Endodermal cell (in vitro differentiated cells): Measurements from ENCODE around the gene CCL22. TPM values are rescaled to one million over a fixed set of nuclear protein-coding genes. Genes with fewer than 3 reads are reported as not detected.

Experiments
- DNase-seq: peaks from one replicate; pipeline ENCODE4 v3.0.0-alpha.2; 2017
- H3K27ac ChIP-seq: 2 replicates; pipeline ENCODE4 v1.5.1; 2013; ENCODE audit warnings: mild to moderate bottlenecking, low read depth, low read length, moderate library complexity
- H3K27me3 ChIP-seq: 2 replicates; pipeline ENCODE4 v1.6.1; 2013; ENCODE audit warnings: mild to moderate bottlenecking, low read length, moderate library complexity; ENCODE audit not compliant: insufficient read depth, control insufficient read depth, poor library complexity, severe bottlenecking
- H3K36me3 ChIP-seq: 2 replicates; pipeline ENCODE4 v1.7.0; 2013; ENCODE audit warnings: mild to moderate bottlenecking, low read length, moderate library complexity; ENCODE audit not compliant: control insufficient read depth, insufficient read depth
- H3K4me1 ChIP-seq: one replicate; pipeline ENCODE4 v1.7.0; 2013; ENCODE audit warnings: low read length; ENCODE audit not compliant: control insufficient read depth, insufficient read depth
- H3K4me3 ChIP-seq: 2 replicates; pipeline ENCODE4 v1.5.1; 2013; ENCODE audit warnings: mild to moderate bottlenecking, low read length, moderate library complexity
- H3K9ac ChIP-seq: 2 replicates; pipeline ENCODE4 v1.6.1; 2013; ENCODE audit warnings: mild to moderate bottlenecking, low read length, moderate library complexity; ENCODE audit not compliant: poor library complexity, severe bottlenecking; ENCODE audit errors: extremely low read depth
- H3K9me3 ChIP-seq: 2 replicates; pipeline ENCODE4 v1.6.1; 2013; ENCODE audit warnings: mild to moderate bottlenecking, low read length, moderate library complexity; ENCODE audit not compliant: control insufficient read depth
- H3K27ac Mint-ChIP-seq: 2 replicates; pipeline ENCODE4 v1.8.0; 2020; ENCODE audit warnings: mixed read lengths
- H3K27me3 Mint-ChIP-seq: 2 replicates; pipeline ENCODE4 v1.8.0; 2021; ENCODE audit warnings: mild to moderate bottlenecking, mixed read lengths; ENCODE audit not compliant: insufficient read depth
- H3K36me3 Mint-ChIP-seq: 2 replicates; pipeline ENCODE4 v1.8.0; 2020; ENCODE audit warnings: low read depth, mixed read lengths
- H3K4me1 Mint-ChIP-seq: 2 replicates; pipeline ENCODE4 v1.8.0; 2020; ENCODE audit warnings: mixed read lengths
- H3K4me3 Mint-ChIP-seq: 2 replicates; pipeline ENCODE4 v1.8.0; 2020; ENCODE audit warnings: mild to moderate bottlenecking, moderate library complexity, mixed read lengths
- H3K9me3 Mint-ChIP-seq: 2 replicates; pipeline ENCODE4 v1.8.0; 2020; ENCODE audit warnings: mild to moderate bottlenecking, mixed read lengths
- WGBS, 2 experiments: methylation state at CpG; one replicate each; pipeline versions ENCODE4 v1.1.5 to v1.1.7; 2013; ENCODE audit warnings: missing lambda C conversion rate in 2 of 2, mixed read lengths in 1 of 2; ENCODE audit not compliant: insufficient coverage in 1 of 2, insufficient read length in 1 of 2; 5-methylcytosine and 5-hydroxymethylcytosine counted together
- total RNA-seq, 2 donors: library from RNA; stranded (reverse); fragmentation: NEBNext Ultra II Directional in 1 of 2; extraction: Animal tissue kit (Norgen Biotek cat#: 25700) in 1 of 2; gene quantifications; 2 replicates in 1 of 2; 3 replicates in 1 of 2; pipeline ENCODE4 v1.2.1, GENCODE V29; 2021
- TF ChIP-seq, protein P1 (sequence below): fragments of 200-600 bp; sonication (generic); conservative IDR thresholded peaks from 2 replicates; pipeline ENCODE4 v1.5.0; 2021; ENCODE audit warnings: antibody characterized with exemption, mild to moderate bottlenecking

CCL22 gene
- total RNA-seq, 2 donors from 2014 or later: not detected

DNA sequence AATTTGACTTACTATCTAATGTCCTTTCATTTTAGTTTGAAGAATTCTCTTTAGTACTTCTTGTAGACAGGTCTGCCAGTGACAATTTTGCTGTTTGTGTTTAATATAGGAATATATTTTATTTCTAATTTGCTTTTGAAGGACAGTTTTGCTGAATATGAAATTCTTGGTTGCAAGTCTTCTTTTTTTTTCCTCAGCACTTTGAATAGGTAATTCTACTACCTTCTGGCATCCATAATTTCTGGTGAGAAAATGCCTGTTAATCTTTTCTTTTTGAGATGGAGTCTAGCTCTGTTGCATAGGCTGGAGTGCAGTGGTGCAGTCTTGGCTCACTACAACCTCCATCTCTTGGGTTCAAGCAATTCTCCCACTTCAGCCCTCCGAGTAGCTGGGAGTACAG lies 25.2 kb upstream of the CCL22 start:
- no peaks in the 10 kb centered on the region for H3K27me3 ChIP-seq
- H3K9me3 Mint-ChIP-seq: peaks cover 2% of the 10 kb centered on the region
- H3K36me3 ChIP-seq: no peaks in the 10 kb centered on the region
- peaks cover 2% of the 10 kb centered on the region for H3K27me3 Mint-ChIP-seq
- no peak overlapping the region for H3K9ac ChIP-seq
- no peak overlapping the region for H3K27ac ChIP-seq
- H3K27ac Mint-ChIP-seq: no peak overlapping the region
- H3K4me3 Mint-ChIP-seq: no peak overlapping the region
- H3K4me1 Mint-ChIP-seq: no peaks in the 10 kb centered on the region
- no peaks in the 10 kb centered on the region for H3K36me3 Mint-ChIP-seq
- no peaks in the 10 kb centered on the region for H3K4me1 ChIP-seq
- no peaks in the 10 kb centered on the region for H3K9me3 ChIP-seq
- no peak overlapping the region for H3K4me3 ChIP-seq
- 94% methylated on average over 1 of the region's 1 CpG; no CpG with 5 or more reads in 1 of the 2 experiments for WGBS, 2 experiments
- no peak for DNase-seq
- TF ChIP-seq, protein P1, sequence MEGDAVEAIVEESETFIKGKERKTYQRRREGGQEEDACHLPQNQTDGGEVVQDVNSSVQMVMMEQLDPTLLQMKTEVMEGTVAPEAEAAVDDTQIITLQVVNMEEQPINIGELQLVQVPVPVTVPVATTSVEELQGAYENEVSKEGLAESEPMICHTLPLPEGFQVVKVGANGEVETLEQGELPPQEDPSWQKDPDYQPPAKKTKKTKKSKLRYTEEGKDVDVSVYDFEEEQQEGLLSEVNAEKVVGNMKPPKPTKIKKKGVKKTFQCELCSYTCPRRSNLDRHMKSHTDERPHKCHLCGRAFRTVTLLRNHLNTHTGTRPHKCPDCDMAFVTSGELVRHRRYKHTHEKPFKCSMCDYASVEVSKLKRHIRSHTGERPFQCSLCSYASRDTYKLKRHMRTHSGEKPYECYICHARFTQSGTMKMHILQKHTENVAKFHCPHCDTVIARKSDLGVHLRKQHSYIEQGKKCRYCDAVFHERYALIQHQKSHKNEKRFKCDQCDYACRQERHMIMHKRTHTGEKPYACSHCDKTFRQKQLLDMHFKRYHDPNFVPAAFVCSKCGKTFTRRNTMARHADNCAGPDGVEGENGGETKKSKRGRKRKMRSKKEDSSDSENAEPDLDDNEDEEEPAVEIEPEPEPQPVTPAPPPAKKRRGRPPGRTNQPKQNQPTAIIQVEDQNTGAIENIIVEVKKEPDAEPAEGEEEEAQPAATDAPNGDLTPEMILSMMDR: no peak

- TF ChIP-seq, protein P1: no peak
- H3K4me3 ChIP-seq: no peak overlapping the region
- H3K9ac ChIP-seq: no peak overlapping the region
- peaks cover 2% of the 10 kb centered on the region for H3K27me3 Mint-ChIP-seq
- no peaks in the 10 kb centered on the region for H3K36me3 Mint-ChIP-seq
- H3K4me3 Mint-ChIP-seq: no peak overlapping the region
- no peak for DNase-seq
- no peaks in the 10 kb centered on the region for H3K36me3 ChIP-seq
- no peak overlapping the region for H3K27ac ChIP-seq
- peaks cover 2% of the 10 kb centered on the region for H3K9me3 Mint-ChIP-seq
- no peak overlapping the region for H3K27ac Mint-ChIP-seq
- no peaks in the 10 kb centered on the region for H3K4me1 Mint-ChIP-seq
- H3K9me3 ChIP-seq: no peaks in the 10 kb centered on the region
- 97 to 100% methylated on average over 3 to 4 of the region's 4 CpGs for WGBS, 2 experiments
- H3K4me1 ChIP-seq: no peaks in the 10 kb centered on the region
- H3K27me3 ChIP-seq: no peaks in the 10 kb centered on the region
Measured at GRCh38 chr16:57335366-57335765, 23.2 kb upstream of the CCL22 start.

GRCh38 chr16:57341062-57341440 lies 17.5 kb upstream of the CCL22 start:
- no peaks in the 10 kb centered on the region for H3K27me3 ChIP-seq
- H3K4me3 Mint-ChIP-seq: no peak overlapping the region
- TF ChIP-seq, protein P1: no peak
- H3K4me1 Mint-ChIP-seq: no peaks in the 10 kb centered on the region
- H3K27ac Mint-ChIP-seq: no peak overlapping the region
- peaks cover 2% of the 10 kb centered on the region for H3K27me3 Mint-ChIP-seq
- H3K4me1 ChIP-seq: no peaks in the 10 kb centered on the region
- WGBS, 2 experiments: 83 to 88% methylated on average over 5 to 6 of the region's 6 CpGs
- no peak overlapping the region for H3K4me3 ChIP-seq
- no peak overlapping the region for H3K27ac ChIP-seq
- H3K9me3 ChIP-seq: no peaks in the 10 kb centered on the region
- H3K9me3 Mint-ChIP-seq: peaks cover 2% of the 10 kb centered on the region
- no peaks in the 10 kb centered on the region for H3K36me3 ChIP-seq
- no peak overlapping the region for H3K9ac ChIP-seq
- no peaks in the 10 kb centered on the region for H3K36me3 Mint-ChIP-seq
- no peak for DNase-seq
